ENCODE data around the gene RTL3. TPM values are rescaled to one million over a fixed set of nuclear protein-coding genes. Genes with fewer than 3 reads are reported as not detected.
A peak's percentile ranks its signal among the peaks of the same experiment; 100 is the strongest.

RTL3 gene, protein sequence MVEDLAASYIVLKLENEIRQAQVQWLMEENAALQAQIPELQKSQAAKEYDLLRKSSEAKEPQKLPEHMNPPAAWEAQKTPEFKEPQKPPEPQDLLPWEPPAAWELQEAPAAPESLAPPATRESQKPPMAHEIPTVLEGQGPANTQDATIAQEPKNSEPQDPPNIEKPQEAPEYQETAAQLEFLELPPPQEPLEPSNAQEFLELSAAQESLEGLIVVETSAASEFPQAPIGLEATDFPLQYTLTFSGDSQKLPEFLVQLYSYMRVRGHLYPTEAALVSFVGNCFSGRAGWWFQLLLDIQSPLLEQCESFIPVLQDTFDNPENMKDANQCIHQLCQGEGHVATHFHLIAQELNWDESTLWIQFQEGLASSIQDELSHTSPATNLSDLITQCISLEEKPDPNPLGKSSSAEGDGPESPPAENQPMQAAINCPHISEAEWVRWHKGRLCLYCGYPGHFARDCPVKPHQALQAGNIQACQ
- total RNA-seq (2021) (not detected in 2 replicates), Bru-seq, nascent RNA (not detected), BruChase-seq, experiment 1, labeled RNA remaining after a 2-hour chase (not detected), BruChase-seq, experiment 2, labeled RNA remaining after a 6-hour chase (not detected)
- long read RNA-seq: 0 reads

- TF ChIP-seq, protein P1, sequence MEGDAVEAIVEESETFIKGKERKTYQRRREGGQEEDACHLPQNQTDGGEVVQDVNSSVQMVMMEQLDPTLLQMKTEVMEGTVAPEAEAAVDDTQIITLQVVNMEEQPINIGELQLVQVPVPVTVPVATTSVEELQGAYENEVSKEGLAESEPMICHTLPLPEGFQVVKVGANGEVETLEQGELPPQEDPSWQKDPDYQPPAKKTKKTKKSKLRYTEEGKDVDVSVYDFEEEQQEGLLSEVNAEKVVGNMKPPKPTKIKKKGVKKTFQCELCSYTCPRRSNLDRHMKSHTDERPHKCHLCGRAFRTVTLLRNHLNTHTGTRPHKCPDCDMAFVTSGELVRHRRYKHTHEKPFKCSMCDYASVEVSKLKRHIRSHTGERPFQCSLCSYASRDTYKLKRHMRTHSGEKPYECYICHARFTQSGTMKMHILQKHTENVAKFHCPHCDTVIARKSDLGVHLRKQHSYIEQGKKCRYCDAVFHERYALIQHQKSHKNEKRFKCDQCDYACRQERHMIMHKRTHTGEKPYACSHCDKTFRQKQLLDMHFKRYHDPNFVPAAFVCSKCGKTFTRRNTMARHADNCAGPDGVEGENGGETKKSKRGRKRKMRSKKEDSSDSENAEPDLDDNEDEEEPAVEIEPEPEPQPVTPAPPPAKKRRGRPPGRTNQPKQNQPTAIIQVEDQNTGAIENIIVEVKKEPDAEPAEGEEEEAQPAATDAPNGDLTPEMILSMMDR (conservative IDR thresholded peaks at IDR 0.05; ENCODE audit: low read depth, low read length): no peak
- TF ChIP-seq EZH2 (IDR thresholded peaks at IDR 0.05; ENCODE audit: borderline replicate concordance, low read depth, low read length, poor library complexity, severe bottlenecking): no peak
- ChIA-PET POLR2A (ENCODE audit: low non-redundant PET) (no interaction called here), CTCF (no interaction called here)
- Histone ChIP-seq H3K9me3 (ENCODE audit: low read depth, low read length, poor library complexity, severe bottlenecking) (no peaks in the 10 kb centered on the region), H3K4me3 (ENCODE audit: low read depth, low read length, poor library complexity, severe bottlenecking) (no peak within 1 kb of the TSS), H3K4me1 (ENCODE audit: insufficient read depth, low read length, poor library complexity, severe bottlenecking) (no peaks in the 10 kb centered on the region), H3K27ac (ENCODE audit: low read depth, low read length, poor library complexity, severe bottlenecking) (no peak within 1 kb of the TSS), H3K27me3 (replicated peaks; ENCODE audit: insufficient read depth, low read depth, low read length, poor library complexity) (no peaks in the 10 kb centered on the region), H3K36me3 (ENCODE audit: insufficient read depth, low read length, poor library complexity, severe bottlenecking) (no peaks in the 10 kb centered on the region)
- no TSS peak for BruUV-seq (replicated peaks)
- DNase-seq (ENCODE audit: low spot score): no peak
- intact Hi-C loops (cut with micrococcal nuclease; ENCODE audit: unreplicated experiment): no loop called here
Measured at GRCh38 chrX:78658845-78659744, at the start of gene RTL3. Gene RTL3 (minus strand): TSS chrX:78659328. CDS start chrX:78658420, 908 bp downstream.

DNA sequence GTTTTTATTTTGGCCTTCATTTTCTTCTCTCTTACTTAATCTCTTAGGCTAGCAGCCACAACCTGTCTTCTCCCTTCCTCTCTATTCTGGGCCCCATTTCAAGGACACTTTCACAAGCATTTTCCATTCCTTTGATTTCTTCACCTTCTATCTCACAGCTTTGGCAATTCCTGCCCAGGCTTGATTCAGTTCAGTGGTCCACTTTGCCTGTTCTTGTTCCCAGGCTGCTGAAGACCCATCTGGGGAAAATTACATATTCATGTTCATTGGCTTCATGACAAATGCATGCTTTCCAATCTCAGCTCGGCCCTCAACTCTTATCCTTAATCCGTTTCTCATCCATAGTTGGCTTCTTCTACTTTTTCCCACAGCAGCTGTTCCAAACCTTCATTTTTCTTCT, 49.7 kb upstream of the RTL3 start:
- H3K4me3 ChIP-seq (ENCODE audit: low read depth, low read length, poor library complexity, severe bottlenecking): no peak overlapping the region
- H3K27ac ChIP-seq (ENCODE audit: low read depth, low read length, poor library complexity, severe bottlenecking): no peak overlapping the region
- DNase-seq (ENCODE audit: low spot score): no peak
- H3K9me3 ChIP-seq (ENCODE audit: low read depth, low read length, poor library complexity, severe bottlenecking): no peaks in the 10 kb centered on the region
- intact Hi-C loops (cut with micrococcal nuclease; ENCODE audit: unreplicated experiment): loop anchor here (5.0 kb wide), 1 partner anchor 152 kb away; no protein-coding TSS in a partner anchor
- H3K27me3 ChIP-seq (replicated peaks; ENCODE audit: insufficient read depth, low read depth, low read length, poor library complexity): no peaks in the 10 kb centered on the region
- TF ChIP-seq EZH2 (IDR thresholded peaks at IDR 0.05; ENCODE audit: borderline replicate concordance, low read depth, low read length, poor library complexity, severe bottlenecking): no peak
- TF ChIP-seq, protein P1 (conservative IDR thresholded peaks at IDR 0.05; ENCODE audit: low read depth, low read length): no peak
- ChIA-PET POLR2A (ENCODE audit: low non-redundant PET) (no interaction called here), CTCF (no interaction called here)
- BruUV-seq (replicated peaks): no TSS peak
- peaks cover 4% of the 10 kb centered on the region for H3K4me1 ChIP-seq (ENCODE audit: insufficient read depth, low read length, poor library complexity, severe bottlenecking)
- no peaks in the 10 kb centered on the region for H3K36me3 ChIP-seq (ENCODE audit: insufficient read depth, low read length, poor library complexity, severe bottlenecking)

GRCh38 chrX:78708262-78708661, 49.1 kb upstream of the RTL3 start:
- peaks cover 4% of the 10 kb centered on the region for H3K4me1 ChIP-seq (ENCODE audit: insufficient read depth, low read length, poor library complexity, severe bottlenecking)
- CTCF ChIA-PET: no interaction called here
- no peaks in the 10 kb centered on the region for H3K27me3 ChIP-seq (replicated peaks; ENCODE audit: insufficient read depth, low read depth, low read length, poor library complexity)
- TF ChIP-seq EZH2 (IDR thresholded peaks at IDR 0.05; ENCODE audit: borderline replicate concordance, low read depth, low read length, poor library complexity, severe bottlenecking): no peak
- TF ChIP-seq, protein P1 (conservative IDR thresholded peaks at IDR 0.05; ENCODE audit: low read depth, low read length): peak; percentile 58
- no TSS peak for BruUV-seq (replicated peaks)
- H3K4me3 ChIP-seq (ENCODE audit: low read depth, low read length, poor library complexity, severe bottlenecking): no peak overlapping the region
- intact Hi-C loops (cut with micrococcal nuclease; ENCODE audit: unreplicated experiment): loop anchor here (5.0 kb wide), 1 partner anchor 151 kb away; no protein-coding TSS in a partner anchor
- DNase-seq (ENCODE audit: low spot score): peak; percentile 57
- H3K27ac ChIP-seq (ENCODE audit: low read depth, low read length, poor library complexity, severe bottlenecking): no peak overlapping the region
- H3K36me3 ChIP-seq (ENCODE audit: insufficient read depth, low read length, poor library complexity, severe bottlenecking): no peaks in the 10 kb centered on the region
- POLR2A ChIA-PET (ENCODE audit: low non-redundant PET): no interaction called here
- H3K9me3 ChIP-seq (ENCODE audit: low read depth, low read length, poor library complexity, severe bottlenecking): no peaks in the 10 kb centered on the region
